GM10847 (cell line): ENCODE results near the gene PAFAH2.

Experiments
- POLR2A ChIP-seq: IDR thresholded peaks from 2 replicates; pipeline ENCODE4 v1.6.1; 2011; ENCODE audit not compliant: insufficient read length; ENCODE audit errors: extremely low read depth

PAFAH2 gene

DNA sequence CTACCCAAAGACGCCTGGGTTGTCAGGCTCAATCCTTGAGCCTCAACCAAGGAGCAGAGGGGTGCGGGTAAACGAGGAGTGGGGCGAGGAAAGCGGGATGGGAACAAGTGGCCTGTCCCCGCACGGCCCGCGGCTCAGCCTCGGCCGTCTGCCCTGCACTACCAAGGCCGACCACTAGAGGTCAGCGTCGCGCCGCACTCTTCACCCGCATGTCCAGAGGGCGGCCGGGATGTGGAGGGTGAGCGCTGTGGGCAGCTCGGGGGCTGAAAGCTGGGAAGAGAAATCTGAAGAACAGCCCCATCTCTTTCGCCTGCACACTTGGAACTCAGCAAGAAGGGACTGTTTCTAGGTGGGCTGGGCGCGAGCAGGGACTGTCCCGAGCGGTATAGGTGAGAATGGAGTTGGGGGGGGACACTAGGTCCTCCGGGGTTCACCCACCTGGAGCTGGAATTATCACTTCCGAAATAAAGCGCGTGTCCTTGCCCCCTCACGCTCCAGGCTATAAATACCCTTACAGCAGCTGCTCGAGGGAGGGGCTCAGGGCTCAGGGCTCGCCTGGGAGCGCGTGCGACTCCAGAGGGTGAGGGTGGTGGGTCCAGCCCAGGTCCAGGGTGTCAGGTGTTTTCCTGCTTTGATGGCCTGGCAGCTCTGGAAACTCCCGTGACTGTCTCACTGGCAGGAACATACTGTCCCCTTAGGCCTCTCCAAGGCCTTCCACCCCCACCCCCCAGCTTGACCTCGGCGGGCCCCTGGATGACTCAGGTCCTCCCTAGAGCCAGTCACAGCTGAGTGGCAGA, 38.3 kb upstream of the PAFAH2 start:
- no peak for TF ChIP-seq POLR2A

DNA sequence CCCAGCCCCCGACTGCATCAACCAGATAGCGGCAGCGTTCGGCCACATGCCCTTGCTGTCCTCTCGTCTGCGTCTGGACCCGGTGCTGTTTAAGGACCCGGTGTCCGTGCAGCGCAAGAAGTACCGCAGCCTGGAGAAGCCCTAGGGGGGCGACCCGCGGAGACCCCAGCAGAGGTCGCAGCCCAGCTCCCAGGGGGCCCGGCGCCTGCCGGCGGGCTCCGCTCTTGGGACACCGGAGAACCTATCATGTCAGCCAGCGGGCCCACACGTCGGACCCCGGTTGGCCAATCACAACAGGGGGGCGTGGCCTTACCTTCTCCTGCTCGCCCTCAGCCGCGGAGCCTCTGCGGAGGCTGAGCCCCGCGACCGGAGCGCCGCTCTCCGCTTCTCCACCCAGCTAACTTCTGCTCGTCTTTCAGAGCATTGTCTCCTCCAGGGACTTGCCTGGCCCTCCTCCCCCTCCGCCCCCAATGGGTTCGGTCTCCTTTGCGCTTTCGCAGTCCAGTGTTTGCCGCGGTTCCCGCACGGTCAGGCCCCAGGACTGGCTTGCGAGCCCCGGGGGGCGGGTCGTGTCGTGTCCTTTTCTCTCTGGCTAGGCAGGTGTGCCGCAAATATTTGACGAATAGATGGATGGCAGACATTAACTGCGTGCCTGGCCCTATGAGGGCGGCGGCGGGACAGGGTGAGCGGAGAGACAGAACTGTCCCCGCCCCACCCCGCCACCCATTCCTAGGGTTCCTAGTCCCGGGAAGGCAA, 37.5 kb upstream of the PAFAH2 start:
- peak; percentile 15 for TF ChIP-seq POLR2A

DNA sequence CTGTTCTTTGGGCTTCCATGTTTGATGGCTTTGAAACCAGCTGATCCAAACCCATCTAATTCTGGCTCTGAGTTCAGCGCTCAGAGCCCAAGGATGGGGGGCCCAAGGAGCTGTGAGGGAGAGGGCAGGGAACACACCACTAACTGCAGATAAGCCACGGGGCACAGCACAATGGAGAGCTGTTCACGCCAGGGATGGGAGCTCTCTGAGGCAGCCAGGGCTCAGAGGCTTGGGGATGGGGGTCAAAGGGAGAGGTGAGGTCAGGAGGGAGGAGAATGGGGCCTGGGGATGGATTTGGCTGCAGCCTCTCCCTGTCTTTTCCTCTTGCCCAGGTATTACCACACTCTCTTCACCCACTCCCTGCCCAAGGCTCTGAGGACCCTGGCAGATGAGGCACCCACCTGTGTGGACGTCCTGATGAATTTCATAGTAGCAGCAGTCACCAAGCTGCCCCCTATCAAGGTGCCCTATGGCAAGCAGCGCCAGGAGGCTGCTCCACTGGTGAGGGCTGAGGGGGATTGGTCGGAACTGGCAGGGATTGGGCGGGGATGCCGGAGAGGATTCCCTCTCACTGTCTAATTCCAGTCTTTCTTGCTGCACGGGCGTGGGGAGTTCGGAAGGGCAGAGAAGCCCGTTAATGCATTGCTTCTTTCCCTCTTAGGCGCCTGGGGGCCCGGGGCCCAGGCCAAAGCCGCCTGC, 36.8 kb upstream of the PAFAH2 start:
- no peak for TF ChIP-seq POLR2A

DNA sequence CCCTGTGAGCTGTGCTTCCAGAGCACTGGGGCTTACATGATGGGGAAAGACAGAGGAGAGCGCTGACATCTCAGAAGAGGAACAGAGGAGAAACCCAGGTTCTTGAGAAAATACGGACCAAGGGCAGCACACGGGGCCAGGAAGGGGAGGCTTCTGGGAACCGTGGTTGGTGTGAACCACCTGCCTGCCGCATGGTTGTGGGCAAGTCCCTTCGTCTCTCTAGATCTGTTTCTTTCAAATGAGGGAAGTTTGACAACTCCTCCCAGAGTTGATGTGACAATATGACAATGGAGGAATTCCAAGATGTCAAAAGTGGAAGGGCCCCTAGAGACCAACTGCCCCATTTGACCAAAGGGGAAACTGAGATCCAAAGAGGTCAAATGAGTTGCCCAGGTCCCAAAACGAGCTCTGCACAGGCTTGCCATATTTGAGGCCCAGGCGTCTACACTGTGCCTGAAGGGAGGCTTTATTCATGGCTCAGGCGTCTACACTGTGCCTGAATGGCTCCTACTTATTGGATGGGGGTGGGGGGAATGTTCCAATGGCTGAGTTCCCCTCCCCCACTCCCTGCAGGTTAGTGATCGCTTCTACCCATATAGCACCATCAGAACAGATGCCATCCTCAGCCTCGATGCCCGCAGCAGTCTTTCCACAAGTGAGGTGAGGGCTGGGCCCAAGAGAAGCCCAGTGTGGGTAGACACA, 34.9 kb upstream of the PAFAH2 start:
- no peak for TF ChIP-seq POLR2A

DNA sequence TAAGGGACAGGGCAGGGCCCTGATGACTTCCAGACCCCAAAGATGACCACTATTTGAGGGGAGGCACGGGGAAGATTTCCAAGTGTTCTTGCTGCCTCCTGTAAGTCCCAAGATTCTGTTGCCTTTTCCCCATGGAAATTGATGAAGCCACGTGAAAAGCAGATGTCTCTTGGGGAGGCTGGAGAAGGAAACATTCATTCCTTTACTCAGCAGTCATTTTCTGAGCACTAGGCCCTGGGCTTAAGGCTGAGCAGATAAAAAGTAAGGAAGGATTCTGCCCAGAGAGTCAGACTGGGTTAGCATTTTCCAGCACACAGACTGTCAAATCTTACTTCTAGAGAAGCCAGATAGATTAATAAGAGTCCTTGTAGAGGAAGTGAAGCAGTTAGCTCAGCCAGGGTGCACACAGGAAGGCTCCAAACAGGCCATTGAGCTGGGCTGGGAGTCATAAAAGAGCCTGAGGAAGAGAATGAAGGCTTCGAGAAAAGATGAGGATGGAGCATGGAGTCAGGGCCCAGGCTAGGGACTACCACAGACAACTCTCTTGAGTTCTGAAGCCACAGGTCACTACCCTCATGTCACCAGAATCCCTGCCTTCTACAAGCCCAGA, 33.9 kb upstream of the PAFAH2 start:
- TF ChIP-seq POLR2A = no peak

DNA sequence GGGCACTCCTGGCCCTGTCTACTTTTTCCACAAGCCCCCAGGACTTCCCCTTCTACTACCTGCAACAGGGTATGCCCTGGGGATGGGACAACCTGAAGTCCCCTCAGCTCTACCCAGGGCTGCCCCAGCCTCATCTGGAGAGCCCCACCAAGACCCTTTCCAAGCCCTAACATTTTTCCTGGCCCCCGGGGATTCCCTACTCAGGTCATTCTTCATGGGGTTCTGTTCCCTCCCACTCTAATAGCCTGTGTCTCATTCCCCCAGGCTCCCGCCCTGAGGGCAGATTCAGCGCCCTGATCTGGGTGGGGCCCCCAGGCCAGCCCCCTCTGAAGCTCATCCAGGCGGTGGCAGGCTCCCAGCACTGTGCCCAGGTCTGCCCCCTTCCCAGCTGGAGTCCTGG, 33.3 kb upstream of the PAFAH2 start:
- no peak for TF ChIP-seq POLR2A

DNA sequence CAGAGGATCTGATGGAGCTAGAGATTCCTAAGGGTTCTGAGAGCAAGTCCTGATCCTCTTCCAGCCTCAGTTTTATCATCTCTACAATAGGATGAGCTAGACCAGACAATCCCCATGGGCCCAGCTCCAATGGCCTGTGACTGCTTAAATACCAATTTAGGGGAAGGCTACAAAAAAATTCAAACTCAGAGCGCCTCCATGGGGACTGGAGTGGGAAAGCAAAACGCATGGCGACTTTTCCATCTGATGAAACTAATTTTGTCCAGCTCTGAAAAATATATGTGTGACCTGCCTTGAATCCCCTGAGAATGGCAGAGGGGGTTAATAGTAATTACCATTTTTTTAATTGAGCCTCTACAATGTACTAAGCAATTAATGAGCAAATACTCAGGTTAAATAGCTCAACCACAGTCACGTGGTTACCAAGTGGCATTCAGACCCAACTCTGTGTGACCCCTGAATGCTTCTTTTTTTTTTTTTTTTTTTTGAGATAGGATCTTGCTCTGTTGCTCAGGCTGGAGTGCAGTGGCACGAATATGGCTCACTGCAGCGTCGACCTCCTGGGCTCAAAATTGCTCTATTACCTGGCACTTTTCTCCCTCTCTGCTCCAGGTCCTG, 32.1 kb upstream of the PAFAH2 start:
- no peak for TF ChIP-seq POLR2A

DNA sequence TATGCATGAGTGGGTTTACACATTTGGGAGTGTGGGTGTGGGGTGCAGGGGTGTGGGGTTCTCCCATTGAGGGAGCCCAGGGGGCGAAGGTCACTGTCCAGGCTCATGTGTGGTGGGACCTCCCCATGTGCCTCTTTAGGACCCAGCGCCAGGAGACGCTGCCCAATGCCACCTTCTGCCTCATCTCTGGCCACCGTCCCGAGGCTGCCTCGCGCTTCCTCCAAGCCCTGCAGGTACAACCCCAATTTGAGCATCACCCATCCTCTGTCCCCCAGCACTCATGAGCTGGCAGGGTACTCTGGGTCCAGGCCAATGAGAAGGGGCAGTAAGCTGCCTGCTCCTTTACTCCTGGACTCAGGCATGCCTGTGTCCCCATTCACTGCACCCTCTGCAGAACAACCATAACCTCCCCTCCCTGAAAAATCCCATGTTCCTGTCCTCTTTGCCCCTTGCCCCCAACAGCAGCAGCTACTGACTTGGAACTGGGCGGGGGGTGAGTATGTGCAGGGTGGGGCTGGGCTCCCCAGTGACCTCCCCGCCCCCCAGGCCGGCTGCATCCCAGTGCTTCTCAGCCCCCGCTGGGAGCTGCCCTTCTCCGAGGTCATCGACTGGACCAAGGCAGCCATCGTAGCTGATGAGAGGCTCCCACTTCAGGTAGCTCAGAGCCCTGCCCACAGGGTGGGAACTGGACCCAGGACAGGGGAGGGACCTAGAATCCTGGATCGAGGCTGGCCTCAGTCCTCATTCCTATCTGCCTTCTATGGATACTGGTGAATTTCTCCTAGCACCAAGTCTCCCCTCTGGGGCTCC, 31.4 kb upstream of the PAFAH2 start:
- TF ChIP-seq POLR2A = no peak

DNA sequence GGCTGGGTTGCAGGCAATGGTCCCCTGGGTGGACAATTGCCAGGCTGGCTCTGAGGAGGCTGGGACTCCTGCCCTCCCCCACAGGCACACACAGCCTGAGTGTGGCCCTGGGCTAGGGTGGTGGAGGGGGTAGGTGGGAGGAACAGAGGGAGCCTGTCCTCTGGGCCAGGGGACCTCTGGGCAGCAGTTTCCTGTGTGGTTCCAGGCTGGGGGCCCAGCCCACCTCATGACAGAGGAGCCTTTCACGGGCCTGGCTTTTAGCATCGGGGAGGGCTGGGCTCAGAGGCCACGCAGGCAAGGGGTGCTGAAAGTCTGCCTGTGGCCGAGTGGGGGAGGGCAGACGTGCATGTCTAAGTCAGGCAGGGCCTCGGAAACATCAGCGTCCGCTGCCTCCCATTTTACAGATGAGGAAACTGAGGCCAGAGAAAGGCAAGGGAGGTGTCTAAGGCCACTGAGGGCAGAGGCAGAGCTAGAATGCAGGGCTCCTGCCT, 30.7 kb upstream of the PAFAH2 start:
- no peak for TF ChIP-seq POLR2A

DNA sequence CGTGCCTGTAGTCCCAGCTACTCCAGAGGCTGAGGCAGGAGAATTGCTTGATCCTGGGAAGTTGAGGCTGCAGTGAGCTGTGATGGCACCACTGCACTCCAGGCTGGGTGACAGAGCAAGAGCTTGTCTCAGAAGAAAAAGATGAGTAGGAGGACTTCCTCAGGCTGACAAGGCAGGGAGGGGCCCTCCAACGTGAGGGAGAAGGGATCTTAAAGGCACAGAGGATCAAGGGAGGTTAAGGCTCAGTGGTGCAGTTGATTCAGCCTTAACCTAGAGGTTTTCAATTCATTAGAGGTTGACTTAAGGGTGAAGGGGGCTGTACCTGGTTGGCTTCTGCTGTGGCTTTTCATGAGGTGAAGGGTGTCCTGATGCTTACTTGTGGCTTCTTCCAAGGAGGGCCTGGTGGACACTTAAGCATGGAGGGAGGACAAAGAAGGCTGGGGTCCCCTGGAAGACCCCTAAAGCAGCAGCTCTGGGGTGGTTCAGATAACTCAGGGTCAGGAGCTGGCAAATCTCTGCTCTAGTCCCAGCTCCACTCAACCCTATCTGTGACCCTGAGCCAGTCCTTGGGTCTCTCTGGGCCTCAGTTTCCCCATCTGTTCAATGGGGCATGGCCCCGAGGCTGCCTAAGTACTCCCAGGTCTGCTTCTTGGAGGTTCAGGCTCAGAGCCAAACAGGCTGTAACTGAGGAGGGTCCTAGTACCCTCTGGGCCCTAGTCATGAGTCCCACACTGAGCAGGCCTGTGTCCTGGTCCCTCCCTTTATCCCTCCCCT, 30.0 kb upstream of the PAFAH2 start:
- no peak for TF ChIP-seq POLR2A

DNA sequence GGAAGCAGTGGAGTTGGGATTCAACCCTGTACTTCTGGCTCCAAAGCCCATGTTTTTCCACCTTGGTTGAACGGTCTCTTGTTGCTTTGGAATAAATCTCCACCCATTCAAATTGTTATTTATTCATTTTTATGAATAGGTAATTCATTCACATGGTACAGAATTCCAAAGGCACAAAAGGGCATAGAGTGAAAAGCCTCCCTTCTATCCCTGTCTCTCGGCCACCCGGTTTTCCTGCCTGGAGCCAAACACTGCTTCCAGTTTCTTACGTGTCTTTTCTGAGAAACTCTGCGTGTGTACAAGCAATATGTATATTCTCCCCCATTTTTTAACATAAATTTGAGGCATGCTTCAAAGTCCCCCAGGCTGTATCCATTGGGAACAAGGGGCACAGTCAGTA, 27.7 kb upstream of the PAFAH2 start:
- no peak for TF ChIP-seq POLR2A

DNA sequence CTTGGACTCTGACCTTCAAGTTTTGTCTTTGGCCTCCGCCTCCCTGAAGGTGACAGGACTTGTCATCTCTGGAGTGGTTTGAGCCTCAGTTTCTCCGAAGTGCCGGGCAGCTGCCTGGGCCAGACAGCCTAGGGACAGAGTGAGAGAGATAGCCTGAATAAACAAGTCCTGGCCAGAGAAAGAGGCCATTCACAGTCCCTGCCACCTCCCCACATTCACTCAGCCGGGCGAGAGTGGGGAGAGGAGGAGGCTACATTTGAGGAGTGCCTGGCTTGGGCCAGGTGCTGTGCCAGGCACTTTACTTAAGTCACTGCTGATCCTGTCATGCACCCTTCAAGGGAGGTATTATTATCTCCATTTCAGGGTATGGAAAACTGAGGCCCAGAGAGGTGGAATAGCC, 27.2 kb upstream of the PAFAH2 start:
- TF ChIP-seq POLR2A = no peak

DNA sequence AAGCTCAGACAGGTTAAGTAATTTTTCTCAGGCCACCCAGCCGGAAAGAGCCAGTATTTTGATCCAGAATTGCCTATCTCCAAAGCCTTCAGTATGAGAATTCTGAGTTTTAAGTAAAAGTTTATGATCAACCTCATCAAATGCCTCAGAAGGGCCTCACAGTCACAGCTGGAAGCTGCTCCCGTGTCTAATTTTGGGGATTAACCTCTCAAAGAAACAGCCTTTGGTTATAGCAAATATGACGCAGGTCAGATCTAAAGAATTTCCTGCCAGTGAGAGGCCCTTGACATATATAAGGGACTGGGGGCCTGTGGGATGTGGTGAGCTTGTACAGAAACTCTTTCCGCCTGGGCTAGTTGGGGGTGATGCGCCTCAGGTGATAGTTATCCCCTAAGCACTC, 26.0 kb upstream of the PAFAH2 start:
- no peak for TF ChIP-seq POLR2A

DNA sequence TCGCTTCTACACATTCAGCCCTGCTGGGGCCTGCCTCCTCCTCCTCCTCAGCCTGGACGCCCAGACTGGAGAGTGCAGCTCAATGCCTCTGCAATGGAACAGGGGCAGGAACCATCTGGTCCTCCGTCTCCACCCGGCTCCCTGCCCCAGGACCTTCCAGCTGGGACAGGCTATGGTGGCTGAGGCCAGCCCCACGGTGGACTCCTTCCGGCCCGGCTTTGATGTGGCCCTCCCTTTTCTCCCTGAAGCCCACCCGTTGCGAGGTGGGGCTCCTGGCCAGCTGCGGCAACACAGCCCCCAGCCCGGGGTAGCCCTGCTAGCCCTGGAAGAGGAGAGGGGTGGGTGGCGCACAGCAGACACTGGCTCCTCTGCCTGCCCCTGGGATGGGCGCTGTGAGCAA, 25.1 kb upstream of the PAFAH2 start:
- no peak for TF ChIP-seq POLR2A
